Activated CD4-positive, alpha-beta T cell treated with anti-CD3 and anti-CD28 coated beads, Interleukin-2, amount 50 U/mL, for 24 hours (primary cell): ENCODE data around the gene EEF2K.

Experiments
- DNase-seq, 2 donors: peaks; one replicate each; pipeline ENCODE4 v3.0.0-alpha.2; 2020; ENCODE audit warnings: low read depth in 1 of 2, low spot score in 1 of 2

Gene EEF2K

DNA sequence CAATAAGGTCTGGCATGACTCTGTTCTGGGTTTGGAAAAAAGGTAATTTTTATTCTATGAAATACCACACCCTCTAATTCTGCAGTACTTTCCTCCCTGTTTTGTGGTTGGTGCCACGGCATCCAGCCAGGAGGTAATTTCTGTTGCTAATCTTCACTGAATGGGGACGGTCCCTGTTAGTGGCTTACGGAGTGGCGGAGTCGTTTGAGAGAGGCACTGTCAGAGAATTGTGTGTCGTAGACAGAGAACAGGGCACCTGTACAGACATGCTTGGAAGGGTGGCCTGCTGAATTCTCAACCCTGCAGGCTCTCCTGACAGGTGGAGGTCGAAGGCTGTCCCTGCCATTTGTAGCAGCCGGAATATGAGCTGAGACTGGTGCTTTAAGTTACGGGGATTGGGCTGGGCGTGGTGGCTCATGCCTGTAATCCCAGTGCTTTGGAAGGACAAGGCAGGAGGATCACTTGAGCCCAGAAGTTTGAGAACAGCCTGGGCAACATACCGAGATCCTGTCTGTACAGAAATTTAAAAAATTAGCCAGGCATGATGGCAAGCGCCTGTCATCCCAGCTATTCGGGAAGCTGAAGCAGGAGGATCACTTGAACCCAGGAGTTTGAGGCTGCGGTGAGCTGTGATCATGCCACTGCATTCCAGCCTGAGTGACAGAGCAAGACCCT is 33.2 kb downstream of the EEF2K start:
- no peak for DNase-seq

DNA sequence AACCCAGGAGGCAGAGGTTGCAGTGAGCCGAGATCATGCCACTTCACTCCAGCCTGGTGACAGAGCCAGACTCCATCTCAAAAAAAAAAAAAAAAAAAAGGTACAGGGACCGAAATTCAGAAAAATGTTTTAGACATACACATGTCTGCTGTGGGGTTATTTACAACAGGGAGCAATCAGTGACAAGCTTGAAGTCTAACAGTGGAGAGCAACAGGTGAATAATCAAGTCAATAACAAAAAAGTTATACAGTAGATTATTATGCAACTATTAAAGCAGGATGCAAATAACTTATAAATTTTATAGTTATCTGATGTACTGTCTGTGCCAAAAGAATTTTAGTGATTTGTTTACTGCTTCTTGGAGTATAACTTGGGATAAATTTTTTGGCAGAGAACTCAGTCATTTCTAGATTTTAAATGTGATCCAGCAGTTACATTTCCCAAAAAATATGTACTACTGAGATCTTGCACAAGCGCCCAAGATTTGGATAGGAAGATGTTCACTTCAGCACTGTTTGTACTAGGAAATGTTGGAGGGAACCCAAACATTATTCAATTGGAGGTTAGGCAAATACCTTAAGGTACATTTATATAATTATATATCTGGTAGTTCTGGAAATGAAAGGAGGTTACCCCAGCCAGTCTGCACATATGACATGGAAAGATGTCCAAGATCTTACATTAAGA is 34.1 kb downstream of the EEF2K start:
- DNase-seq = no peak

DNA sequence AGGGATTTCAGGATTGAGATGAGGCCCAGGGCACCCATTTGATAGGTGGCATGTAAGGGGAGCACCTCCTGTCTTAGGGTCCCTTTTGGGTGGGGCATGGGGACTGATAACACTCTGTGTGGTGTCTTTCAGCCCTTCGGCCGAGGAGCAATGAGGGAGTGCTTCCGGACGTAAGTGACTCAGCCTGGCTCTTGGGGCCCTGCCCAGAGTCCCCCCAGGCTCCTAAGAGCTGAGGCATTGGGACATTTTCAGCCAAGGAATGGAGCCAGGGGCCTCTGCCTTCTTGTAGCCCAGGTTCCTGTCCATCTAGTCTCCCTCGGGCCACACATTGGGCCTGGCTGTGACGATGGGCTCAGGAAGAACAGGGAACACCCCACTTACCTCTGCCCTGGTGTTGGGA is 44.4 kb downstream of the EEF2K start:
- DNase-seq = no peak

- no peak for DNase-seq
These were observed 46.2 kb downstream of the EEF2K start for GRCh38 chr16:22252317-22252716.

- no peak for DNase-seq
These were observed 47.2 kb downstream of the EEF2K start for GRCh38 chr16:22253272-22253671.

DNA sequence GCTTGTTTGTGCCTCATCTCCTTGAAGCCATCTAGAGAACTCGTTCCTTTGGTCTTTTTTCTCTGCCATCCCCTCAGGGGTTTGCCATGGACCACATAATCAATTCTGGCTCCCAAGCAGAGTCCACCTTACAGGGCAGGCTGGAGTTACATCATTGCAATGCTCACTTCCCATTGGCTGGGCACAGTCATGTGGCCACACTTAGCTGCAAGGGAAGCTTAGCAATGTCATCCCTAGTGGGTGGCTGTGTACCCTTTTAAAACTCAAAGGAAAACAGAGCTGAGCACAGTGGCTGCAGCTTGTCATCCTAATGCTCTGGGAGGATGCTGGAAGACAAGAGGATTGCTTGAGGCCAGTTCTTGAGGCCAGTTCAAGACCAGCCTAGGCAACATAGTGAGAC is 49.3 kb downstream of the EEF2K start:
- DNase-seq = no peak

GRCh38 chr16:22257440-22257839 is 51.4 kb downstream of the EEF2K start:
- DNase-seq = no peak

- DNase-seq = no peak
These were observed 54.4 kb downstream of the EEF2K start for GRCh38 chr16:22260490-22260889.

DNA sequence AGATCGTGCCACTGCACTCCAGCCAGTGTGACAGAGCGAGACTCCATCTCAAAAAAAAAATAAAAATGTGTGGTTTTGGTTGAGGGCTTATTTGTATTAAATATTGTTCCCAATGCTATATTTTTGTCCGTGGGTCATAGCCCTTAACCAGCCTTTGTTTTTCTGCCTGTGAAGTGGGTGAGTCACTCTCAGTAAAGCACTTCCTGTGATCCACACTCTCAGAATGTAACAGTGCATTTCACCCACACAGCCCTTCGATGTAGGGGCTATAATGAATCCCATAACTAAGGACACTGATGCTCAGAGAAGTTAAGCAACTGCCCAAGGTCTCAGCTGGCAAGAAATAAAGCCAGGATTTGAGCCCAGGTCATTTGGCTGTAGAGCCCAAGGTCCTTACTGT is 56.4 kb downstream of the EEF2K start:
- DNase-seq = no peak

- DNase-seq = no peak
These were observed 58.7 kb downstream of the EEF2K start for GRCh38 chr16:22264786-22265185.

GRCh38 chr16:22265351-22265750 is 59.3 kb downstream of the EEF2K start:
- DNase-seq = no peak

- no peak for DNase-seq
These were observed 60.5 kb downstream of the EEF2K start for GRCh38 chr16:22266546-22266945.

DNA sequence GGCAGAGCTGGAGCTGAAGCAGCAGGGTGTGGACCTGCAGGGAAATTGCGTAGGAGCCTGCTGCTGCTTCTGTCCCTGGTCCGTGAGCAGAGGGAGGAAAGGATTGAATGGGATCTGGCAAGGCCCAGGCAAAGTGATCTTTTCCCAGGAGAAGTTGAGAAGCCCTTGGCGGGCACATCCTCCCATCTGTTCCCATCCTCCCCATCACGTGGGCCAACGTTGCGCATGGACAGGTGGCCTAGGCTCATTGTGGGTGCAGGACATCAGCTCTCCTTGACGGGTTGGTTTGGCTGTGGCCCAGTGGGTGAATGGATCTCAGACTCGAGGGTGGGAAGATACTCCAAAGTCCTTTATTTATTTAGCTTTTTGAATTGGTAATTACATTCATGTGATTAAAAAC is 61.7 kb downstream of the EEF2K start:
- no peak for DNase-seq

DNA sequence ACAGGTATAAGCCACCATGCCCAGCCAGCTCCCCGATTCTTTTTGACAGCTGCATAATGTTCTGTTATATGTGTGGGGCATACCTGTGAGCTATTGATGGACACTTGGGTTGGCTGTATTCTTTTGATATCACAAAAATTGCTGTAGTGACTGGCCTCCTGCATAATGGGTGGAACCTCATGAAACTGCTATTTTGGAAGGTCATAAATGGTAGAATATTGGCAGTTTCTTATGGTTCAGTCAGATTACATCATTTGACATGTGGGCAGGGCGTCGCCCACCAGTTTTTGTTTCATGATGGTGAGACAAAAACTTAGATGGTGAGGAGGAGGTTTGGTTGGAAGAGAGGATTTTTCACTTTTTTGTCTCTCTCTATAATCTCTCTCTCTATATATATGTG is 64.4 kb downstream of the EEF2K start:
- DNase-seq = no peak

DNA sequence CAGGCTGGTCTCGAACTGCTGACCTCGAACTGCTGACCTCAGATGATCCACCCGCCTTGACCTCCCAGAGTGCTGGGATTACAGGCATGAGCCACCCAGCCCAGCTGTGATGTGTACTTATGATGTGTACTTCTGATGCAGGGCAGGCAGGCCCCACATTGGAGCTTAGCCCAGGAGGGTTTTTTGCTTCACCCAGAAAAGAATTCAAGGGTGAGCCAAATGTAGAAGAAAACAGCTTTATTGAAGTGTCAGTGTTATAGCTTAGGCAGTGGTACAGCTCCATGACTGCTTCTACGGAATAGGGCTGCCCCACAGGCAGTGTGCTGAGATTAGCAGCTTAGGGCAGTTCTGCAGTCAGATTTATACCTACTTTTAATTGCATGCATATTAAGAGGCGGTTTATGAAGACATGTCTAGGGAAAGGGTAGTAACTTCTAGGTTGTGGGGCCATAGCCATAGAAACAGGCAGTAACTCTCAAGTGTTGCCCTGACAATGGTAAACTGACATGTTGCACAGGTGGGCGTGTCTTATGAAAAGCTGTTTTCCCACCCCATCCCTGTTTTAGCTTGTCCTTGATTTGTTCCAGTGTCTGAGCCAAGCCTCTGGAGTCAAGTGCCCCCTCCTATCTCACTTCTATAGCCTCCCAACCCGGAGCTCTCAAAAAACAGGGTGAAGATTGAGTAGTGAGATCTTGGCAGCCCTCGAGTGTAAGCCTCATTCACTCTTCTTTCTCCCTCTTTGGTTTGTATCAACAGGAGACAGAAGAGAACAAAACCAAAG is 67.0 kb downstream of the EEF2K start:
- no peak for DNase-seq

- DNase-seq = no peak
These were observed 68.8 kb downstream of the EEF2K start for GRCh38 chr16:22274916-22275315.

DNA sequence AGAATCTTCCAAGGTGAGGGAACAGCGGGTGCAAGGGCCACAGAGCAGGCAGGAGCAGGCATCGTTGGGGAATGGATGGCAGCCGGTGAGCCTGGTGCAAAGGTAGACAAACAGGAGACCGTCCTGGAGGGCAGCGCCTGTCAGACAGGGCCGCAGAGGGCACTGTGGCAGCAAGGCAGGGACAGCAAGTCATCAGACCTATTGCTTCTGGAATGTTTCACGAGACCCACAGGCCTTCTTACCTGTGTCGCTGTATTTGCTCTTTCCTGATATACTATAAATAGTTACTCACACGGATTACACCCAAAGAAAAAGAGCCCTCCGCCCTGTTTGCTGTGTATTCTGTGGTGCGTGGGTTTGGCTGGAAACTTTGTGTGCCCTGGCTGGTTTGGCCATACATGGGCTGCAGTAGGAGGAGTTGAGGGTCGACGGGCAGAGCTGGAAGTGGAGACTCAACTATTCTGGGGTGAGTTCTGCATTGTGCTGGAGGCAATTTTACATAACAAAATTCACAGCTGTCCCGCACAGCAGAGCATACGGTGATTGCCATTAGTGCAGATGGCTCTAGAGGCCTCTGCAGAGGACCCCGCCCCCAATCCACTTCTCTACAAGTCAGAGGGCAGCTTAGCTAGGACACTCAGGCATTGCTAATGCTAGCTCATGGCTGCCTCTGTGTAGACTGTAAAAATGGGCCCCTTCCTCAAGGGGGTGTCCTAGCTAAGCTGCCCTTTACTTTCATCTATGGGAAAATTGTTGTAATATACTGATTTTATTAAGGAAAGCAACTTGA is 72.6 kb downstream of the EEF2K start:
- no peak for DNase-seq

- no peak for DNase-seq
These were observed 76.3 kb downstream of the EEF2K start for GRCh38 chr16:22282254-22282892.

DNA sequence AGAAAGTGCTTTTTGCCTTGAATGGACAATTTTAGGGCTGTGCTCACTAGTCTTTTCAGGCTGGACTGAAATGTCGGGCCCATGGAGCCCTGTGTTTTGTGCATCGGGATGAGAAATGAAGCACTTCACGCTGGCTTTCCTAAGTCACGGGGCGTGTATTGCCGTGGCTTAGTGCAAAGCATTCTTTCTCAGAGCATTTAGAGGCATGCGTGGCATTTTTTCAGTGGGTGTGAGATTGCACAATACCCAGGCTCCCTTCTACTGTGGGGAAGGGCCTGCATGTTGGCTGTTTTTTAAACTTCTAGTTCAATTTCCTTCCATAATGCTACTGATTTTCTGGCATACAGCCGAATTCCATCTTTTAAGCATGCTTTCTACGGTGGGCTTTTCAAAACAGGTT is 78.6 kb downstream of the EEF2K start:
- DNase-seq = no peak

DNA sequence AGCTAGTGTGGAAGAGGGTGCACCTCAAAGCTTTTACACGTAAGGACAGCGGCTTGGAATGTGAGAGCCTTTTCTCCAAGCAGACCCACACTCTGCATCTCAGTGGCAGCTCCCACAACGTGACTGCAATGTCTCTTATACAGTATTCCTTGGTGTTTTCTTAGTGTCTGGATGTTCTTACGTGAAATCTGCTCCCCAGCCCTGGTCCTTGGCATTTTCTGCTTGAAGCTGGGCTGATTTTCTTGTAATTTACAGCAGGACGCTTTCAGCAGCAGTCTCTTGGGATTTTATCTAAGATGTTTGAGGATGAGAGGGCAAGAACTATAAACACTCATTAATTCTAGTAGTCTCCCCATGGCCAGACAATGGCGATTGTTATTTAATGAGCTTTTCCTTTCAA is 79.0 kb downstream of the EEF2K start:
- no peak for DNase-seq

DNA sequence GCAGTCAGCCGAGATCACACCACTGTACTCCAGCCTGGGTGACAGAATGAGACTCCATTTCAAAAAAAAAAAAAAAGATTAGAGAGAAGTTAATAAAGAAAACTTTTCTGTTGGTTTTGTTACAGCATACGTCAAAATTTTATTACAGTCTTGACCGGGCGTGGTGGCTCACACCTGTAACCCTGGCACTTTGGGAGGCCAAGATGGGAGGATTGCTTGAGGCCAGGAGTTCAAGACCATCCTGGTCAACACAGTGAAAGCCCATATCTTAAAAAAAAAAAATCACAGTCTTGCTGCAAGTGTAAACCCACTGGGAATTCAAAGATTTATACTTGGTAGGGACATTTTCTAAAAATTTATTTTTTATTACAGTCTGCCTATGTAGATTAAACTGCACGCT is 84.9 kb downstream of the EEF2K start:
- no peak for DNase-seq
